Hematopoietic multipotent progenitor cell treated with erythropoietin and hydrocortisone succinate and interleukin-3 and kit ligand, for 15 days (in vitro differentiated cells): ENCODE measurements around the gene ATAD3A.

Source experiments
- DNase-seq: peaks from one replicate; pipeline ENCODE4 v3.0.0-alpha.2; 2015; ENCODE audit warnings: low spot score

ATAD3A gene

DNA sequence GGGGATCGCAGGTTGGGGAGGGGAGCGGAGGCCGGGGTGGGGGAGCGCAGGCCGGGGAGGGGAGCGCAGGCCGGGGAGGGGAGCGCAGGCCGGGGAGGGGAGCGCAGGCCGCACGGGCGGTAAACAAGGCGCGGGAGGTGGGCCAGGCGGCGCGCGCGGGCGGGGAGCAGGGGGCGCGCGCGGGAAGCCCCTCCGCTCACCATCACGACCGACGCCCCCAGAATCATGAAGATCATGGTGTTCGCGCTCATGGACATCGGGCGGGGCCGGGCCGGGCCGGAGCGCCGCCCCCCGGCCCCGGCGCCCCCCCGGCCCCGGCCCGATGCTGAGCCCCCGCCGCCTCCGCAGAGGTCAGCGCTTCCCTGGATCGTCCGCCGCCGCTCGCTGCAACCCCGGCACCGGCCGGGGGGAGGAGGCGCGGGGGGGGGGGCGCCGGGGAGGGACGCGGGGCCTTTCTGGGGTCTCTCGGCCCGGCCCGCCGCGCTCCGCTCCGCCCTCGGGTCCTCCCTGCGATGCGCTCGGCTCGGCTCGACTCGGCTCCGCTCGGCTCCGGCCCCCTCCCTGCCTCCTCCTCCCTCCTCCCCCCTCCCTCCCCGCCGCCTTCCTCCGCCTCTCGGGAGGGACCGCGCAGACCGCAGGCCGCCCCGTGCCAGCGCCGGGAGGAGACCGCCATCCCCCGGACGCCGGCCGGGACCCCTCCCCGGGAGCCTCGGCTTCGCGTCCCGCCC, 28.3 kb downstream of the ATAD3A start, which contains the start of gene TMEM240:
Gene TMEM240 (minus strand): TSS at position 535 of the 728 bp plus-strand sequence. CDS start 278 bp downstream, at position 257.
- no peak for DNase-seq

DNA sequence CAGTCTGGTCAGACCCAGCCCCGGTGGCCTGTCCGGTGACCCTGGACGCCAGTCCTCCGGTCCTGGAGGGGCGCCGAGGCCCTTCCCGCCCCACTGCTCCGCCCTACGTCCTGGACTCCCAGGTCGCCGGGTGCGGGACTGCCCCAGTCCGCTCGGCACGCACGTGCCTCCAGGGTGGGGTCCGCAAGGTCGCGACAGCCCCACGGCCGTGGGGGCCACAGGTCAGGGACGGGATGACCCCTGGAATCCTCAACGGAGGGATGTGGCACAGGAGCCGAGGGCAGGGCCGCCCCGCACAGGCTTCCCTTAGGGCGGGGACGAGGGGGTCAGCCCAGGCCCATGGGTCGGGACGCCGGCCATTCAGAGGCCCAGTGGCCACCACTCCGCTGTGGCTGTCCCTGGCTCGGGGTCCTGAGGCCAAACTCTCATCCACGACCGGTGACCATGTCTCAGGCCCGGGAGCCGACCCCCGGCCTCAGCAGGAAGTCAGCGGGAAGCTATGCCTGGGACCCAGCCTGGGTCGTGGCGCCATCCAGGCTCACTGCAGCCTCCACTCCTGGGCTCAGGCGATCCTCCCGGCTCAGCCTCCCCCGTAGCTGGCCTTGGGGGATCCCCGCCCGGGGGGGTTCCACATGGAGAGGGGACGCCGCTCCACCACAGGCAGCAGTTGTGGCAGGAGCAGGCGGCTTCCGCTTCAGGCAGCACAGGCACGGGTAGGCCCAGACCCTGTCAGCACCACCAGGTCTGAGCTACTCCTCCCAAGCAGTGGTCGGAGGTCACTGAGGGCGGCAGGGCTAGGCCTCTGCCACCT, 29.1 kb downstream of the ATAD3A start:
- DNase-seq, result no peak

GRCh38 chr1:1541956-1542765, 30.2 kb downstream of the ATAD3A start:
- no peak for DNase-seq

DNA sequence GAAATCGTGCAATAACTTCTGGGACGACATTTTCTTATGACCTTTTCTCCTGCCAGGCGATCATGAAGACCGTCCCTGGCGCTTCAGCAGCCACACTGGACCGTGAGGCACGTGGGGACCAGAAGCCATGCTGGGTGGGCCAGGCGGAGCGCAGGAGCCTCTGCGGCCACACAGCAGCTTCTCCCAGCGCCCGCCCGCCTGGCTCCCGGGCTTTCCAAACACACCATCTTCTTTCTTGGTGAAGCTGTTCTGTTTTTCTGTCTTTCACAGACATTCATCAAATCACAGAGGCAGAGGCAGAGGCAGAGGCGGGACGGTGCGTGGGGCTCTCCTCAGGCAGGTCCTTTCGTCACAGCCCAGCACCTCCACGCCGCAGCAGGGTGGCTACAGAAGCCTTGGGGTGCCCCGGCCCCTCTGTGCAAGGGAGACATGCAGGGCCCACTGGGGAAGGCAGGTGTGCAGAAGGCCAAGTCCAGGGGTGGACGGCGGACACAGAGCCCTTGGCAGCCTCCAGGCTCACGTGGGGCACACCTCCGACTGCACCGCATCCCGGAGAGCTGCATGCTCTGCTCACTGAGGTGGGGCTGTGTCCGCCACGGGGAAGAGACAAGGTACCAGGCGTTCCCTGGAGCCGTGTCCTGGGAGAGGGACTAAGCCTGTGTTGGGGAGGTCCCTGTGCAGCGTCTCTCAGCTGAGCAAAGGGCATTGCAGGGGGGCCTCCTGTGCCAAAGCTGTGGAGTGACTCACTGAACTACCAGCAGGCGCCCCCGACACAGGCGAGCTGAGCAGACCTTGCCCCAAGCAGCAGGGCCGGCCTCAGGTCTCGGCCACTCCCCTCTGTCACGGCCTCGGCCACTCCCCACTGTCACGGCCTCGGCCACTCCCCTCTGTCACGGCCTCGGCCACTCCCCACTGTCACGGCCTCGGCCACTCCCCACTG, 31.1 kb downstream of the ATAD3A start:
- DNase-seq, result no peak

DNA sequence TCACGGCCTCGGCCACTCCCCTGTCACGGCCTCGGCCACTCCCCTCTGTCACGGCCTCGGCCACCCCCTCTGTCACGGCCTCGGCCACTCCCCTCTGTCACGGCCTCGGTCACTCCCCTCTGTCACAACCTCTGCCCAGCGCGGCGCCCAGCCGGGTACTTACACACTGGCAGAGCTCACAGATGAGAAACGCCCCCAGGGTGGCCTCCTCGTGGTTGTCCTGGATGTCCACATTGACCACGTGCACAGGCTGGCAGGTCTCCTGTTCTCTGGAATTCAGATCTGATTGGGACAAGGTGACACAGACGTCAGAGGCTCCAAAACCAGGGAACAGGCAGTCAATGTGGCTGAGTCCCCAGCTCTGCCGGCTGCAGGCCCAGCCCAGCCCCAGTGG, 31.7 kb downstream of the ATAD3A start:
- no peak for DNase-seq

- no peak for DNase-seq
These were observed 32.6 kb downstream of the ATAD3A start for GRCh38 chr1:1544544-1544943.

DNA sequence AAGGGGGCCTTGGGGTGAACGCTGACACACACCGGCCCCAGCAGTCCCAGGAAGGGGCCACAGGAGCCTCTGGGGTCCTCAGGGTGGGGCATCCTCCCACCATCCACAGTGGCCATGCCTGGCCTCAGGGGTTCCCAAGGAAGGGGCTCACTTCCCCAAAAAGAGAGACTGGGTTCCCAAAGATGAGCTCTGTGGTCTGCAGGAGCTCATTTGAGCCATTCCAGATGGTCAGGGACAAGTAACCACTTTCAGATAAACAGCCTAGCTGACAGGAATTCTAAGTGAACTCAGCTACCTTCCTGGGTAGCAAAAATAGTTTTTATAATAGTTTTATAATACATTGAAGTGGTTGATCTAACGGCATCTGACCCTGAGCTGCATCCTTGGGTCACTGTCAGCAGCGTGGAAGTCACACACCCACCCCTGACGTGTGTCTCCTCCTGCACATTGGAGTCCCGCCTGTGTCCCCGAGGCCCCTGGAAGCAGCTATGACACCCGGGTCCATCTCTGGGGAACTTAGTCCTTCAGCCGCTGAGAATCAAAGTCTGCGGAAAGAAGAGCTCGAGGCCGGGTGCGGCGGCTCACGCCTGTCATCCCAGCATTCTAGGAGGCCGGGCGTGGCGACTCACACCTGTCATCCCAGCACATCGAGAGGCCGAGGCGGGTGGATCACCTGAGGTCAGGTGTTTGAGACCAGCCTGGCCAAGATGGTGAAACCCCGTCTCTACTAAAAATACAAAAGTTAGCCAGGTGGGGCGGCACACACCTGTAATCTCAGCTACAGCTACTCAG, 34.2 kb downstream of the ATAD3A start:
- no peak for DNase-seq

- no peak for DNase-seq
These were observed 35.0 kb downstream of the ATAD3A start for GRCh38 chr1:1547011-1547410.

DNA sequence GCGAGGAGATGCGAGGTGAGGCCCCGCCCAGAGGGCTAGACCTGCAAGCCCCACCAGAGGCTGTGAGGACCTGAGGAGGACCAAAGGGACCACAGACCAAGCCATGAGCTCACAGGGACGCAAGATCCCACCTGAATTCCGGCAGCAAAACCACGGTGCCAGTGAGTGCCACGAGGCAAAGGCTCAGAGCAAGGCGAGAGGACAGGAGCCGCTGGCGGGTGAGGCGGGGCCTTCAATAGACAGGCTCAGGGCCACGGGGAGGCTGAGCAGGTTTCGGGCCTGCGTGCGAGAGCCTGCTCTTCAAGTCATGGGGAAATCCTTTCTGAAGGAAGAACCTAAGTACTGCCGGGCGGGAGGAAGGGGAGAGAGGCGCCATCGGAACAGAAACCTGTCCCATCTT, 35.5 kb downstream of the ATAD3A start:
- no peak for DNase-seq

- no peak for DNase-seq
These were observed 36.6 kb downstream of the ATAD3A start for GRCh38 chr1:1548591-1548990.

DNA sequence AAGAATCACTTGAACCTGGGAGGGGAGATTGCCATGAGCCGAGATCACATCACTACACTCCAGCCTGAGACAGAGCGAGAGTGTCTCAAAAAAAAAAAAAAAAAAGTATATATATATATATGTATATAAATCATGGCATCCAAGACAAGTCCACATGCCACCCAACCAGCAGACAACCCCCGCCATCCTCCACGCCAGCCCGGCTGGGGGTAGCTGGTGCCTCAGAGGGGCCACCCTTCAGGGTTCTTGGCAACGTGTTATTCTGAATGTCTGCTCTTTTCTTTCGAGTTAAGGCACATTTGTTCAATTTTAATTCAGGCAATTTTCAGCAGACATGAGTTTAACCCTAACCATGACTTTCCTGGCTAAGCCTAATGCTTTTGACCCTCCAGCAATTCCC, 38.1 kb downstream of the ATAD3A start:
- DNase-seq, result no peak

DNA sequence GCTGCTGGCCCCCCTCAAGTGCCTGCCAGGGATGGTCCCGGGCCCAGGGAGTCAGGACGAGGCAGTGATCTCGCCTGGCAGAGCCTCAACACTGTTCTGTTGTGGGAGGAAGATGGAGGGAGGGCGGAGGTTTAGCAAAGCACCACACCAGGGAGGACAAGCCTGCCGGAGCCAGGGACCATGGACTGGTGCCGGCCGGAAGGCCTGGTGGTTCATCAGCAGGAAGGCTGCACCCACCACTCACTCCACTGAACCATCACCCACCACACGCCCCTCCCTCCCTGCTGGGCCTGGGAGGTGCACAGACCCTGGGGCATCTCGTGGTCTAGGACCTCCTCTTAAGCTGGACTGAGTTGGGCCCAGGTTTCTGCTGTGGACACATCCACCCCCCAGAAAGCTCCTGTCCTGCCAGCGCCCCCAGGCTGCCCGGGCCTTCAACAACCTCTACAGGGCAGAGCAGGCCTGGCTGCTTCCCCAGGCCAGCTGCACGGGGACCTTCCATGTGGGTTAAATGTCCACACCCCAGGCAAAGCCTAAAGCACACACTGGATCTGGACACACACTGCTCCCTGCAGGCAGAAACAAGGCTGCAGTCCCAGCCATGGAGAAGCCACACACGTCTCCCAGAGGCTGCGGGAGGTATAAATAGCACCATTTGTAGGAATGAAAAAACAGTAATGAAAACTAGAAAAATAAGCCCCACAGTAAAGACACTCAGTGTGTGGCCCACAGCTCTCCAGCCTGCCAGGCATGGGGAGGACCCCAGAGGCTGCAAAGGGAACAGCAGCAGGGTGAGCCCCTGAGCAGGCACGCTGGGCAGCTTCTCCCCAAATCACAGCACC, 38.9 kb downstream of the ATAD3A start:
- DNase-seq, result no peak

DNA sequence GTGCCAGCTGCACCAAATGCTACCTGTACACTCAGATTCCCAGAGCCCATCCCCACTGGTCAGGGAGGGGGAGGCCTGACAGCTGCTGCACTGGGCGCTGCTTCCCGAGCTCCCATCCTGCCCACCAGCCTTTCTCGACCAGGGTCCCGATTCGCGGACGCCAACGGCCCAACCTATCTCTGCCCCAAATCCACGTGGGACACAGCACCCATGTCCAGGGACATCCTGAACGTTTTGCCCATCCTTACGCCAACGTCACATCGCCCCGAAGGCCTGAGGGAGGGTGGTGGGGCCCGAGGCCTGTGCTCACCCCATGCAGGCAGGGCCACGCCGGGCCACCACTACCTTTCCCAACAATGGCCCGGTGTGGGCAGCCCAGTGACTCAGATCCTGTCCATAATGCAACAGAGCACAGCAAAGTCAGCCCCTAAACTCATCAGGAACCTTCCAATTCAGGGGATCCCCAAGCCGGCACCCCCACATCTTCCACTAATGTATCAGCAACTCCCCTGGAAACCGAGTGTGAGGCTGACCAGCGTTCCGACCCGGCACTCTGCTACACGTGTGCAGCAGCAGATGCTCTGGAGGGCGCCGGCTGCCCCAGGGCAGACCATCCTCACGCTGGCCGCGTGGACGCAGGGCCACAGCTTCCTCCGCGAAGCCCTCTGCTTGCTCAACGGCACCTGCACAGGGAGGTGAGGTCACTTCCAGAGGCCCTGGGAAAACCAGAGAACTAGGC, 39.7 kb downstream of the ATAD3A start:
- DNase-seq, result no peak

GRCh38 chr1:1552263-1552639, 40.3 kb downstream of the ATAD3A start:
- no peak for DNase-seq

GRCh38 chr1:1553821-1554494, 42.0 kb downstream of the ATAD3A start:
- no peak for DNase-seq

DNA sequence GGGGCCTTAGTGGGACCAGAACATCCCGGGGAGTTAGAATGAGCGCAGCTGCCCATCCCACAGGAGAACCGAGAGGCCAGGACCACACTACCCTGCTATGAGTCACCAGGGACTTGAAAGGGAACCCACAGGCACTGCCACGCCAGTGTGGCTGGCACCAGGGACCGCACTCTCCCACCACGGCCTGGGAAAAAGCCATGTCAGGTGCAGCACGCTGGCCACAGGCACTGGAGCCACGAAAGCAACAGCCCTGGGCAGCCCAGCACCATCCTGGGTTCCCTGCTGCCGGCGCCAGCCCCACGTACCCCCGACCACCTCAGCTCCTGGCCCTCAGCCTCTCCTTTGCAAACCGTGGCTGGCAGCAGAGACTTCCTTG, 42.6 kb downstream of the ATAD3A start:
- DNase-seq, result no peak

DNA sequence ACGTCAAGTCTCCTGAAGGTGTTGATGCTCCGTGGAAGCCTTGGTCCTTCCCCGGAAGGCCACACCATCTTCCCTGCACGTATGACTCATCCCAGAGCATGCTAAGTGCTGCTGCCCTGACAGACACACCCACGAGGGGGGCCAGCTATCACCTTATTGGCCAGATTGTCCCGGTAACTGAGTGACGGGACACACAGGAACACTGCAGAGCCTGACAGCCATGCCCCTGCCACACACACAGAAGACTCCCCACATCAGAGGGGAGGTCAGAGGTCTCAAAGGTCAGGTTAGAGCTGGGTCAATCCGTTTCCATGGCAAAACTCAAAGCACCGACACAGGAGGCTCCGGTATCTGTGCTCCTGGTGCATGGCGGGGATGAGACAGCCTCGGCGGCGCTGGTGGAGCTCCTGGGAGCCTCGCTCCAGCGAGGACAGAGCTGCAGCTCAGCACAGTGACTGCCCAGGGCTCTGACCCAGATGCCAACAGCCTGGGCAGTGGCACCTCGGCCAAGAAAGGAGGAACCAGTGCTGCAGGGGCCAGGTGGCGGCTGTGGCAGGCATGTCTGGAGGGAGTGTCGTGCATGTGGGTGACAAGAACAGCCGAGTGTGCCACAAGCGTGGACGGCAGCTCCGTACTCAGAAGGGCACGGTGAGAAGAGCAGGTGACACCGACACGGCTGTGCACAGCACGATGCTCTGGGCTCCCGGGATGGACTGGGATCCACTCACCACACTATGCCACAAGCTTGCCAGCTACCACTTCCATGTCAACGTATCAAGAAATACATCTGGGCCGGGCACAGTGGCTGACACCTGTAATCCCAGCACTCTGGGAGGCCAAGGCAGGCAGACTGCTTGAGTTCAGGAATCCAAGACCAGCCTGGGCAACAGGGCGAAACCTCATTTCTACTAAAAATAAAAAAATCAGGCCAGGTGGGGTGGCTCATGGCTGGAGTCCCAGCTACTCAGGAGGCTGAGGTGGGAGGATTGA, 43.3 kb downstream of the ATAD3A start:
- no peak for DNase-seq
